A549 (cell line): ENCODE measurements around the gene SPSB4. TPM values are rescaled to one million over a fixed set of nuclear protein-coding genes. Genes with fewer than 3 reads are reported as not detected.

Experiments
- ATAC-seq, 2 experiments: fragments of 200-7000 bp in 1 of 2; fragments of >200 bp in 1 of 2; cut with Nextera tagmentation in 1 of 2; cut with Tn5 transposase in 1 of 2; 3 replicates each; pipeline versions ENCODE4 v1.8.0 to v1.9.1; 2018 to 2020; ENCODE audit warnings: mild to moderate bottlenecking in 1 of 2, moderate library complexity in 1 of 2
- CTCF ChIA-PET: fragments of 300-600 bp; sonication (Branson Sonifier 250); formaldehyde crosslinking; extraction: SDS; loops from one replicate; lab custom pipeline; 2021; ENCODE audit warnings: antibody characterized with exemption, inconsistent platforms; lab: Yijun Ruan, JAX
- POLR2A ChIA-PET: fragments of 350-600 bp; formaldehyde crosslinking; extraction: SDS; loops from one replicate; lab custom pipeline; 2021; ENCODE audit warnings: antibody characterized with exemption, inconsistent platforms; lab: Yijun Ruan, JAX
- DNase-seq, 2 experiments: peaks; one replicate each; pipeline versions ENCODE4 v3.0.0 to v3.0.0-alpha.2; 2011 to 2016; ENCODE audit warnings: low read depth in 1 of 2, low spot score in 1 of 2
- FAIRE-seq: peaks from 2 replicates; lab custom pipeline; 2011; peaks lifted over from hg19 to GRCh38; lab: Jason Lieb, UNC
- H3K27ac ChIP-seq, 2 experiments: fragments of >200 bp; sonication (Bioruptor Twin); formaldehyde crosslinking; 3 replicates each; pipeline ENCODE4 v1.5.1; 2016 to 2017
- H3K4me1 ChIP-seq: fragments of >200 bp; sonication (Bioruptor Twin); formaldehyde crosslinking; 3 replicates; pipeline ENCODE4 v1.6.1; 2016
- H3K4me2 ChIP-seq: fragments of >200 bp; sonication (Bioruptor Twin); formaldehyde crosslinking; 3 replicates; pipeline ENCODE4 v1.6.1; 2016
- H3K4me3 ChIP-seq: fragments of >200 bp; sonication (Bioruptor Twin); formaldehyde crosslinking; 3 replicates; pipeline ENCODE4 v1.5.1; 2016
- H3K9me3 ChIP-seq: fragments of >200 bp; sonication (Bioruptor Twin); formaldehyde crosslinking; 3 replicates; pipeline ENCODE4 v1.6.1; 2016
- CBX8 ChIP-seq: fragments of 200-600 bp; sonication (generic); IDR thresholded peaks from 2 replicates; pipeline ENCODE4 v1.6.1; 2016
- CHD4 ChIP-seq: fragments of 200-600 bp; sonication (generic); IDR thresholded peaks from 2 replicates; pipeline ENCODE4 v1.6.1; 2016; ENCODE audit warnings: antibody characterized with exemption, mild to moderate bottlenecking, borderline replicate concordance
- EHF ChIP-seq: fragments of 250-450 bp; sonication (Bioruptor Pico); IDR thresholded peaks from 2 replicates; pipeline ENCODE4 v1.5.0; 2020; ENCODE audit warnings: mild to moderate bottlenecking
- GATA3 ChIP-seq: IDR thresholded peaks from 2 replicates; pipeline ENCODE4 v1.6.1; 2012; ENCODE audit warnings: borderline replicate concordance
- HDAC2 ChIP-seq: fragments of 200-600 bp; sonication (generic); IDR thresholded peaks from 2 replicates; pipeline ENCODE4 v1.6.1; 2016
- HEYL ChIP-seq: fragments of 250-450 bp; sonication (Bioruptor Pico); IDR thresholded peaks from 2 replicates; pipeline ENCODE4 v1.8.0; 2021; ENCODE audit warnings: mild to moderate bottlenecking, moderate library complexity
- HOXA7 ChIP-seq: fragments of 250-450 bp; sonication (Bioruptor Pico); IDR thresholded peaks from 2 replicates; pipeline ENCODE4 v1.5.0; 2020; ENCODE audit warnings: mild to moderate bottlenecking, moderate library complexity
- HOXB13 ChIP-seq: fragments of 250-450 bp; sonication (Bioruptor Pico); IDR thresholded peaks from 2 replicates; pipeline ENCODE4 v1.5.0; 2020; ENCODE audit warnings: low read depth, mild to moderate bottlenecking, moderate library complexity
- JUN ChIP-seq, 2 experiments: fragments of >200 bp; sonication (Bioruptor Twin); formaldehyde crosslinking; IDR thresholded peaks; 2 replicates in 1 of 2; 3 replicates in 1 of 2; pipeline ENCODE4 v1.6.1; 2016 to 2017
- KDM1A ChIP-seq: fragments of 200-600 bp; sonication (generic); IDR thresholded peaks from 2 replicates; pipeline ENCODE4 v1.6.1; 2016; ENCODE audit warnings: low read depth, mild to moderate bottlenecking
- MAZ ChIP-seq: fragments of 150-350 bp; IDR thresholded peaks from 2 replicates; pipeline ENCODE4 v1.6.1; 2014; ENCODE audit warnings: antibody characterized with exemption, low read depth, low read length, borderline replicate concordance
- NR3C1 ChIP-seq: fragments of >200 bp; sonication (Bioruptor Twin); formaldehyde crosslinking; IDR thresholded peaks from 3 replicates; pipeline ENCODE4 v1.6.1; 2017
- PBX3 ChIP-seq: IDR thresholded peaks from 2 replicates; pipeline ENCODE4 v1.6.1; 2012
- PHF8 ChIP-seq: fragments of 200-600 bp; sonication (generic); IDR thresholded peaks from 2 replicates; pipeline ENCODE4 v1.6.1; 2016; ENCODE audit warnings: low read depth, mild to moderate bottlenecking, antibody characterized with exemption, moderate library complexity, borderline replicate concordance
- POLR2AphosphoS2 ChIP-seq: conservative IDR thresholded peaks from 2 replicates; pipeline ENCODE4 v1.6.1; 2012; ENCODE audit warnings: low read length, improper control_type of control experiment, inconsistent platforms
- RARB ChIP-seq: fragments of 250-450 bp; sonication (Bioruptor Pico); IDR thresholded peaks from 2 replicates; pipeline ENCODE4 v1.8.0; 2021; ENCODE audit warnings: mild to moderate bottlenecking, moderate library complexity
- TFCP2L1 ChIP-seq: fragments of 250-450 bp; sonication (Bioruptor Pico); IDR thresholded peaks from 2 replicates; pipeline ENCODE4 v1.5.0; 2021; ENCODE audit warnings: mild to moderate bottlenecking
- USF2 ChIP-seq: fragments of 450-650 bp; IDR thresholded peaks from 2 replicates; pipeline ENCODE4 v1.6.1; 2014; ENCODE audit warnings: antibody characterized with exemption
- ZNF302 ChIP-seq: fragments of 250-450 bp; sonication (Bioruptor Pico); IDR thresholded peaks from 2 replicates; pipeline ENCODE4 v1.9.0; 2021; ENCODE audit warnings: inconsistent platforms, mild to moderate bottlenecking, moderate library complexity
- ZSCAN20 ChIP-seq: fragments of 250-450 bp; sonication (Bioruptor Pico); IDR thresholded peaks from 2 replicates; pipeline ENCODE4 v1.8.0; 2022; ENCODE audit warnings: mild to moderate bottlenecking, moderate library complexity
- WGBS: methylation state at CpG from one replicate; pipeline ENCODE4 v1.1.6; 2017; ENCODE audit errors: missing lambda C conversion rate; 5-methylcytosine and 5-hydroxymethylcytosine counted together
- polyA plus RNA-seq, 4 experiments: library from polyadenylated mRNA; depleted of rRNA in 3 of 4; stranded (reverse); fragments of >200 nt; fragmentation: RNase III in 1 of 4; extraction: RNeasy Plus Mini Kit Qiagen cat#74134 plus additional on column Dnase treatment in 1 of 4; gene quantifications; 2 replicates in 3 of 4; 3 replicates in 1 of 4; pipeline ENCODE4 v1.2.3, GENCODE V29; 2011 to 2017
- TF ChIP-seq, protein P1 (sequence below): fragments of 200-600 bp; sonication (generic); IDR thresholded peaks from 2 replicates; pipeline ENCODE4 v1.6.1; 2016; ENCODE audit warnings: antibody characterized with exemption, mild to moderate bottlenecking, moderate library complexity
- TF ChIP-seq, protein P2 (sequence below): fragments of >200 bp; sonication (Bioruptor Twin); formaldehyde crosslinking; IDR thresholded peaks from 2 replicates; pipeline ENCODE4 v1.6.1; 2016
- TF ChIP-seq, protein P3 (sequence below): fragments of 250-450 bp; sonication (Bioruptor Pico); IDR thresholded peaks from 2 replicates; pipeline ENCODE4 v1.5.0; 2021; ENCODE audit warnings: mild to moderate bottlenecking, moderate library complexity, borderline replicate concordance

SPSB4 gene
- polyA plus RNA-seq, 2 of the 4 experiments (the other 2 are of a cell fraction) = 0.03 to 0.04 TPM

DNA sequence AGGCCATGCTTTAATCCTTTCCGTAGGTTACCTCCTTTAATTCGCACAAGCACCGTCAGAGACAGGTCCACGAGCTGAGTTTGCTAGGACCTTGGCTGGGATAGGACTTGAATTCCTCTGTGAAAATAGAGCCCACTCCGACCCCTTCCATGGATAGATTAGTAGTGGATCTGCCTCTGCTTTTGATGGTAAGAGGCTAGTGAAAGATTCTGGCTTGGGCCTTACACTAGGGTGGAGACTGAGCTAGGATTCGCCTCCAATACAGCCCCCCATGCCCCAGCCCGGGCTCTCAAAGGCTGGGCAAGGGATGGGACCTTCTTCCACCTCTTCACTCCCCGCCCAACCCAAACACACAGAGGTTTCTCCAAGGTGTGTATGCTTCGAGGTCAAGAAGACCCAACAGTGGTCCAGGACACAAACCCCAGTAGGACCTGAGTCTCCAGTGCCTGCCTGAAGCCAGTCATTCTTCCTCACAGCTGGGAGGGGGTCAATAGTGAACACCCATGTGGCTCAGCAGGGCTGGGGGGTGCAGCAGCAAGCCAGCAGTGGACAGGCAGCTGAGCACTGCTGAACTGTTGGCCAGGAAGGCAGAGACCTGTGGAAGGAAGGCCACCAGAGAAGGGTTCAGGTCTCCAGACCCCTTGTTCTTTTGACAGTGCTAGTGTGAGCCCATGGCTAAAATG is 75.7 kb downstream of the SPSB4 start:
- ATAC-seq (no peak), DNase-seq (no peak), FAIRE-seq (no peak)
- ChIA-PET CTCF (no interaction called here), POLR2A (no interaction called here)
- no peak overlapping the region for H3K4me2 ChIP-seq
- WGBS = 23% methylated on average over 9 of the region's 9 CpGs
- no peak overlapping the region for H3K27ac ChIP-seq
- no peak for TF ChIP-seq CHD4
- TF ChIP-seq HEYL (CRISPR knock-in tag) = no peak
- no peak for TF ChIP-seq HOXA7 (CRISPR knock-in tag)
- TF ChIP-seq EHF (CRISPR knock-in tag) = no peak
- TF ChIP-seq MAZ = no peak
- no peak for TF ChIP-seq KDM1A
- no peak for TF ChIP-seq PHF8
- no peak for TF ChIP-seq CBX8
- no peak for TF ChIP-seq POLR2AphosphoS2
- no peaks in the 10 kb centered on the region for H3K4me1 ChIP-seq
- no peak overlapping the region for H3K4me3 ChIP-seq
- H3K9me3 ChIP-seq = no peaks in the 10 kb centered on the region

- H3K4me2 ChIP-seq = no peak overlapping the region
- no peak overlapping the region for H3K27ac ChIP-seq
- H3K4me1 ChIP-seq = no peaks in the 10 kb centered on the region
- H3K4me3 ChIP-seq = no peak overlapping the region
- H3K9me3 ChIP-seq = no peaks in the 10 kb centered on the region
- FAIRE-seq = no peak
- no peak for ATAC-seq
- WGBS = 34% methylated on average over 9 of the region's 9 CpGs
- POLR2A ChIA-PET = no interaction called here
- CTCF ChIA-PET = no interaction called here
- TF ChIP-seq TFCP2L1 (CRISPR knock-in tag) = no peak
- no peak for DNase-seq
Measured at GRCh38 chr3:141127344-141128125, 76.4 kb downstream of the SPSB4 start.

GRCh38 chr3:141128126-141128777 is 77.1 kb downstream of the SPSB4 start:
- DNase-seq (no peak), FAIRE-seq (no peak)
- H3K4me3 ChIP-seq = no peak overlapping the region
- ChIA-PET POLR2A (no interaction called here), CTCF (interaction anchor here (1.2 kb wide), 1 partner anchor 22 kb away, joined by 3 read pairs; no protein-coding TSS in a partner anchor)
- H3K9me3 ChIP-seq = no peaks in the 10 kb centered on the region
- no peak overlapping the region for H3K27ac ChIP-seq
- H3K4me2 ChIP-seq = no peak overlapping the region
- 12% methylated on average over 5 of the region's 5 CpGs for WGBS
- TF ChIP-seq USF2 (no peak), HOXB13 (CRISPR knock-in tag) (no peak), ZSCAN20 (CRISPR knock-in tag) (no peak), GATA3 (no peak), KDM1A (no peak), HDAC2 (no peak), PBX3 (no peak), CBX8 (no peak), RARB (CRISPR knock-in tag) (no peak), CHD4 (no peak), NR3C1 (no peak), MAZ (no peak), ZNF302 (CRISPR knock-in tag) (no peak), JUN (IDR thresholded peaks at IDR 0.05) (no peak)
- TF ChIP-seq, protein P1, sequence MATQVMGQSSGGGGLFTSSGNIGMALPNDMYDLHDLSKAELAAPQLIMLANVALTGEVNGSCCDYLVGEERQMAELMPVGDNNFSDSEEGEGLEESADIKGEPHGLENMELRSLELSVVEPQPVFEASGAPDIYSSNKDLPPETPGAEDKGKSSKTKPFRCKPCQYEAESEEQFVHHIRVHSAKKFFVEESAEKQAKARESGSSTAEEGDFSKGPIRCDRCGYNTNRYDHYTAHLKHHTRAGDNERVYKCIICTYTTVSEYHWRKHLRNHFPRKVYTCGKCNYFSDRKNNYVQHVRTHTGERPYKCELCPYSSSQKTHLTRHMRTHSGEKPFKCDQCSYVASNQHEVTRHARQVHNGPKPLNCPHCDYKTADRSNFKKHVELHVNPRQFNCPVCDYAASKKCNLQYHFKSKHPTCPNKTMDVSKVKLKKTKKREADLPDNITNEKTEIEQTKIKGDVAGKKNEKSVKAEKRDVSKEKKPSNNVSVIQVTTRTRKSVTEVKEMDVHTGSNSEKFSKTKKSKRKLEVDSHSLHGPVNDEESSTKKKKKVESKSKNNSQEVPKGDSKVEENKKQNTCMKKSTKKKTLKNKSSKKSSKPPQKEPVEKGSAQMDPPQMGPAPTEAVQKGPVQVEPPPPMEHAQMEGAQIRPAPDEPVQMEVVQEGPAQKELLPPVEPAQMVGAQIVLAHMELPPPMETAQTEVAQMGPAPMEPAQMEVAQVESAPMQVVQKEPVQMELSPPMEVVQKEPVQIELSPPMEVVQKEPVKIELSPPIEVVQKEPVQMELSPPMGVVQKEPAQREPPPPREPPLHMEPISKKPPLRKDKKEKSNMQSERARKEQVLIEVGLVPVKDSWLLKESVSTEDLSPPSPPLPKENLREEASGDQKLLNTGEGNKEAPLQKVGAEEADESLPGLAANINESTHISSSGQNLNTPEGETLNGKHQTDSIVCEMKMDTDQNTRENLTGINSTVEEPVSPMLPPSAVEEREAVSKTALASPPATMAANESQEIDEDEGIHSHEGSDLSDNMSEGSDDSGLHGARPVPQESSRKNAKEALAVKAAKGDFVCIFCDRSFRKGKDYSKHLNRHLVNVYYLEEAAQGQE = no peak
- TF ChIP-seq, protein P2, sequence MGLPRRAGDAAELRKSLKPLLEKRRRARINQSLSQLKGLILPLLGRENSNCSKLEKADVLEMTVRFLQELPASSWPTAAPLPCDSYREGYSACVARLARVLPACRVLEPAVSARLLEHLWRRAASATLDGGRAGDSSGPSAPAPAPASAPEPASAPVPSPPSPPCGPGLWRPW = no peak
- TF ChIP-seq, protein P3, sequence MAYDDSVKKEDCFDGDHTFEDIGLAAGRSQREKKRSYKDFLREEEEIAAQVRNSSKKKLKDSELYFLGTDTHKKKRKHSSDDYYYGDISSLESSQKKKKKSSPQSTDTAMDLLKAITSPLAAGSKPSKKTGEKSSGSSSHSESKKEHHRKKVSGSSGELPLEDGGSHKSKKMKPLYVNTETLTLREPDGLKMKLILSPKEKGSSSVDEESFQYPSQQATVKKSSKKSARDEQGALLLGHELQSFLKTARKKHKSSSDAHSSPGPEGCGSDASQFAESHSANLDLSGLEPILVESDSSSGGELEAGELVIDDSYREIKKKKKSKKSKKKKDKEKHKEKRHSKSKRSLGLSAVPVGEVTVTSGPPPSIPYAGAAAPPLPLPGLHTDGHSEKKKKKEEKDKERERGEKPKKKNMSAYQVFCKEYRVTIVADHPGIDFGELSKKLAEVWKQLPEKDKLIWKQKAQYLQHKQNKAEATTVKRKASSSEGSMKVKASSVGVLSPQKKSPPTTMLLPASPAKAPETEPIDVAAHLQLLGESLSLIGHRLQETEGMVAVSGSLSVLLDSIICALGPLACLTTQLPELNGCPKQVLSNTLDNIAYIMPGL (CRISPR knock-in tag) = no peak
- TF ChIP-seq, all 56 proteins: peak for 0
- ATAC-seq = no peak
- H3K4me1 ChIP-seq = no peaks in the 10 kb centered on the region
